ENCODE measurements around the gene CEACAM19.
"Not testable (repeated sequence)": the region's sequence is repeated elsewhere in the genome, so short reads cannot be mapped to it uniquely, and the experiment has no call there.

Gene CEACAM19

DNA sequence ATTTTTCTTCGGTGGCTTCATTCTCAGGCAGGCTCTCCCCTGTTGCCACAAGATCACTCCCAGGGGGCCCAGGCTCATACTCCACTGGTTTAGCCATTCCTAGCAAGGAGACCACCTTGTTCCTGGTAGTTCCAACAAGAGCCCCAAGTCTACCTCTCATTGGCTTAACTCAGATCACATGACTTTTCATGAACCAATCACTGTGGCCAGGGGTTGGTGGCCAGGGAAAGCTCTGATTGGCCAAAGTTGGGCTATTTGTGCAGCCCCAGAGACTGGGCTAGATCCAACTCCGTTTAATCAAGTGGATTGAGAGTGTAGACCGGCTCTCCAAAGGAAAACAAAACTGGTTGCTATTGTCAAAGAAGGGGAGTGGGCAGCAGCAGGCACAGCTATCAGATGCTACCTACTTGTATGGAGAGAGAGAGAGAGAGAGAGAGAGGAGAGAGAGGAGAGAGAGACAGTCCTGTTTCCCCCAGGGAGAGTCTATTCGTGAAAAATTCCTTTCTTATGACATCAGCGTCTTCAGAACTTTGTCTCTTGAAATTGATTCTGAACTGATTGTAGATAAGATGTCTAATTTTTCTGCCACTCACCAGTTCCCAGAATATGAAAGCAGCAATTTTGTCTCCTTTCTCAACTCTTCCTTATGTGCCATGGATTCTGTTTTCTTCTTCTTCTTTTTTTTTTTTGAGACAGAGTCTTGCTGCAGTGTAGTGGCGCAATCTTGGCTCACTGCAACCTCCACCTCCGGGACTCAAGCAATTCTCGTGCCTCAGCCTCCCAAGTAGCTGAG is 5.9 kb downstream of the CEACAM19 start:
- no peak for DNase-seq

DNA sequence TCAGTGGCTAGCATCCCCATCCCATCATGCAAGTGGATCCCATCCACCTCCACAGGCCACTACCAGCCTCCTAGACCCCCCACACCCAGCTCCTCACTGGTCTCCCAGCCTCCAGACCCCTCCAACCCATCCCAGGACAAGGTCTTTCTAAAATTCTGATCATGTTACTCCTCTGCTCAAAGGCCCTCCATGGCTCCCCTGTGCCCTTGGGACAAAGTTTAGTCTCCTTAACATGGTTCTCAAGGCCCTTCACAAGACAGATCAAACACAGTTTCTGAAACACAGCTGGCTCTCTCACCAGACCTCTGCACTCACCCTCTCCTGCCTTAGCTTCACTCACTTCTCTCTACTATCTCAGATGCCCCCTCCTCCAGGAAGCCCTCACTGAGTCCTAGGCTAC is 9.3 kb downstream of the CEACAM19 start:
- no peak for DNase-seq

- DNase-seq: no peak
Measured at GRCh38 chr19:44681992-44682790, 10.9 kb downstream of the CEACAM19 start.

DNA sequence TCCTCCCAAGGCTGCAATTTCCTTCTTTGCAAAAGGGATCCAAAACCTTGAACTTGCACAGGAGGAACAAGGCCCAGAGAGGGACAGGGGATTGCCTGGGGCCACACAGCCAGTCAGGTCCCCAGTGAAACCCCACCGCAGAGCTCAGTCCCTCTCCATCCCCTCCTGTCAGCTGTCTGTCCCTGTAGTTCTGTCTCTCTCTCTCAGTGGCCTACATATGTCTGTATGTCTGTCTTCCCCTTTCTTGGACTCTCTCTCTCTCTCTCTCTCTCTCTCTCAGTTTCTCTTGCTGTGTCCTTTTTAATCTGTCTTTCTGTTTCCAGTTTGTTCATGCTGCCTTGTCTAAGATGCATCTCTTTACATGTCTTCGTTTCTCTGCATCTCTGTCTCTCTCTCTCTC is 11.5 kb downstream of the CEACAM19 start:
- DNase-seq: no peak

GRCh38 chr19:44683434-44684210 is 12.3 kb downstream of the CEACAM19 start:
- DNase-seq: no peak

DNA sequence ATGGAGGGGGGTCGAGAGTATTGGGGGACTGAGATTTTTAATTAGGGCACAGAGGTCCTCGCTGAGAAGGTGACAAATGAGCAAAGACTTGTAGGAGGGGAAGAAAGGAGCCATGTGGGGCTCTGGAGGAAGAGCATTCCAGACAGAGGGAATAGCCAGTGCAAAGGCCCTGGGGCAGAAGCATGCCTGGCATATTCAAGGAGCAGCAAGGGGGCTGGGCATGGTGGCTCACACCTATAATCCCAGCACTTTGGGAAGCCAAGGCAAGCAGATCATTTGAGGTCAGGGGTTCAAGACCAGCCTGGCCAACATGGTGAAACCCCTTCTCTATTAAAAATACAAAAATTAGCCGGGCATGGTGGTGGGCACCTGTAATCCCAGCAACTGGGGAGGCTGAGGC is 13.1 kb downstream of the CEACAM19 start:
- not testable (repeated sequence) for DNase-seq

- DNase-seq: no peak
Measured at GRCh38 chr19:44684892-44685863, 13.9 kb downstream of the CEACAM19 start.

GRCh38 chr19:44685877-44686276 is 14.6 kb downstream of the CEACAM19 start:
- no peak for DNase-seq

- no peak for DNase-seq
Measured at GRCh38 chr19:44686896-44687295, 15.6 kb downstream of the CEACAM19 start.

DNA sequence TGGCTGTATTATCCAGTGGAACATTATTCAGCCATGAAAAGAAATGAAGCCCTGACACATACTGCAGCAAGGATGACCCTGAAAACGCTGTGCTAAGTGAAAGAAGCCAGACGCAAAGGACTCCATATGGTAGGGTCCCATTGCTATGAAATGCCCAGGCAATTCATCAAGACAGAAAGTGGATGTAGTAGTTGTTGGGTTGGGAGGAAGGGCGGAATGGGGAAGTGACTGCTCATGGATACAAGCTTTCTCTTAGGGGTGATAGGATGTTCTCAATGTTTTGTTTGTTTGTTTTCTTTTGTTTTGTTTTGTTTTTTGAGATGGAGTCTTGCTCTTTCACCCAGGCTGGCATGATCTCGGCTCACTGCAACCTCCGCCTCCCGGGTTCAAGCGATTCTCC is 16.6 kb downstream of the CEACAM19 start:
- no peak for DNase-seq

DNA sequence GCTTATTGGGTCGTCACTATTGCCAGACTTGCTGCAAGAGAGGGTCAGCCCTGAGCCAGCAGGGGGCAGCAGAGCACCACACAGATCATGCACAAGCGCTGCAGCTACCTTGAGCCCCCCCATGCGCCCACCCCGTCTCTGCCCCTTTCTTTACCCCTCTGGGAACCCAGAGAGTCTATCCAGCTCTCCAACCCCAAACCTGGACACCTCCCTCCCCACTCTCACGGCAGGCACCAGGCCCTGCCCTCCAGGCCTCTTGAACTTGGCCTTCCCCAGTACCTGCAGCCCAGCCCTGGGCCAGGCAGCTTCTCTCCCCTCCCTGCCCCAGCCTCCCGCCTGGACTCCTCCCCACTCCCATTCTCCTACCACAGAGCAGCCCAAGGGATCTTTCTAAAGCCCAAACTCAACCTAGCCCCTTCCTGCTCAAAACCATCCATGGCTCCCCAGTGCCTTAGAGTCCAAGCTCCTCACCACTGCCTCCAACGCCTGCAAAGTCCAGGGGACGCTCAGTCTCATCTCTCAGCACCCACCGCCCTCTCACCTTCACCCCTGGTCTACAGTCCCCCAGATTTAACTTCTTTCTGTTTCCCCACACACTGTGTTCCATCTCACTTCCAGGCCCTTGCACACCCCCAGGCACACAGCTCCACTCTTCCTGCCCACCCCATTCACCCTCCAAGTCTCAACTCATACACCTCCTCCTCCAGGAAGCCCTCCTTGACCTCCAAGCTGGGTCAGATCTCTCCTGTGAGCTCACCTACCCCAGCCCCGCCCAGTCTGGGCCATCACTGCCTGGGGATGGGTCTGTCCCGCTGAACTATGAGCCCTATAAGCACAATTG is 18.2 kb downstream of the CEACAM19 start:
- peak; percentile 41 for DNase-seq

GRCh38 chr19:44690131-44690440 is 18.8 kb downstream of the CEACAM19 start:
- no peak for DNase-seq

GRCh38 chr19:44692379-44692721 is 21.1 kb downstream of the CEACAM19 start:
- no peak for DNase-seq

DNA sequence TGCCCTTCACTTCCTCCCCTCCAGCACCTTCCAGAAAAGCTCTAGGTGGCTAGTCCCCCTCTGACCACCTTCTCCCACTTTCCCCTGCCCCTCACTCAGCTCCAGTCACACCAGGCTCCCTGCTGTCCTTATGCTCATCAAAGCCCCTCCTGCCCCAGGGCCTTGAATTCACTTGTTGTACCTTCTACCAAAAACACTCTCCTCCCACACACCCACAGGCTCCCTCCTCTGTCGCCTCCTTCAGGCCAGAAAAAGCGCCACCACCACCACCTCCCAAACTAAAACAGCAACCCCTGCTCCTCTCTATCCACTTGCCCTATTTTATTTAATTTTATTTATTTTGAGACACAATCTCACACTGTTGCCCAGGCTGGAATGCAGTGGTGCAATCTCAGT is 22.9 kb downstream of the CEACAM19 start:
- DNase-seq: no peak

- no peak for DNase-seq
Measured at GRCh38 chr19:44696939-44697669, 25.8 kb downstream of the CEACAM19 start.

DNA sequence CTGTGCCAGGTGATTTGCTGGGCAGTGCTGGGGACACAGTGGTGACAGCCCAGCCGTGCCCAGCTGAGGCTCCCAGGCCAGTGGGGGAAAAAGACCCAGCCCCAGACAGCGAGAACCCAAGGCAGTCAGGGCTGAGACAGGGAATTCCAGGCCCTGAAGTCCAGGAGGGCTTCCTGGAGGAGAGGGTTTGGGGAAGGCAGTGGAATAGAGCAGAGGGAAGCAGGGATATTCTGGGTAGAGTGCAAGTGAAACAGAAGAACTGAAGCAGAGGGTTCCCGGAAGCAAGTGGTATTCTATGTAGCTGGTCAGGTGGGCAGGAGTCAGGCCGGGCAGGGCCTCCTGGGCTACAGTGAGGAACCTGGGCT is 26.4 kb downstream of the CEACAM19 start:
- DNase-seq: no peak

GRCh38 chr19:44698492-44699201 is 27.4 kb downstream of the CEACAM19 start, which contains the start of gene CEACAM16:
Gene CEACAM16 (plus strand): TSS chr19:44699151. CDS start chr19:44701457, 2,306 bp downstream.
- no peak for DNase-seq

- no peak for DNase-seq
Measured at GRCh38 chr19:44700547-44700946, 29.3 kb downstream of the CEACAM19 start.

- DNase-seq: no peak
Measured at GRCh38 chr19:44701228-44701627, 29.9 kb downstream of the CEACAM19 start.

GRCh38 chr19:44702551-44703176 is 31.4 kb downstream of the CEACAM19 start:
- no peak for DNase-seq
